Astrocyte of the spinal cord (primary cell): ENCODE measurements around the gene SETD3.

Experiments
- DNase-seq: peaks from one replicate; pipeline ENCODE4 v3.0.0; 2011; ENCODE audit warnings: low read depth, low spot score
- H3K4me3 ChIP-seq: 2 replicates; pipeline ENCODE4 v1.5.1; 2011; ENCODE audit warnings: low read depth, mild to moderate bottlenecking, low read length, moderate library complexity
- in situ Hi-C: cut with HindIII; loops from 2 replicates; pipeline ENCODE4 v1.10.0; 2017; ENCODE audit warnings: low sequenced_read_pairs
- TF ChIP-seq, protein P1 (sequence below): IDR thresholded peaks from 2 replicates; pipeline ENCODE4 v1.5.1; 2012; ENCODE audit warnings: low read depth, mild to moderate bottlenecking, low read length, inconsistent platforms

SETD3 gene

DNA sequence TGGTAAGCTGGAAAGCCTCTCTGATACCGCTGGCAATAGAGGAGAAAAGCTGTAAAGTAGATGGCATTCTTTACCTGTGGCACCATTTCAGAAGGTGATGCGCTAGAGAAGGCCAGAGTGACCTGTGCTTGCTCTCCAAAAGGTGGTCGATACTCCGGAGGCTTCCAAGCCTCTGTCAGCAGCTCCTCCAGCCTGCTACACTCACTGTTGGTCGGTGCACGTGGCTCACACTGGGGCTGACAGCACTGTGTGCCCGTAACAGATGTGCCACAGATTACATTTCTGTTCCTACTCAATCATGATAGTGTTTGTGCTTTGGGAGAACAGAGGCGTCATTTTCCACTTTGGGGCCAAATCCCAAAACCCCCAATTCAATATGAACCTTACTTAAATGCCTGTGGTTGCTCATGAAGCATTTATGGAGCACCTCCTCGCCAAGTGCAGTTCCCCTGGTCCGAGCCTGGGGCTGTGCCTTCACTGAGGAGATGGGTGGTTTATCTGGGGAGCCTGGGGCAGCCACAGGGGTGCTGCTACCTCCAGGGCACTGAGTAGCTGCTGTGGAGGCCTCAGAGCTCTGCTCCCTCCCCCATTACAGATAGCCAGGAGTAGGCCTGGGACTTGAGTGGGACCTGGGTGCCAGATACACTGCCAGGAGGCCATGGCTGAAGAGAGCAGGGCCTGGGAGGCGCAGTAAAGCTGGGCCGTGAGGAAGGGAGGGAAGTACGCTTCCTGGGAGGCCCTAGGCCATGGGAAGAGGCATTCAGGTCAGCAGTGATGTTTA is 27.4 kb upstream of the SETD3 start:
- in situ Hi-C loops = no loop called here
- TF ChIP-seq, protein P1, sequence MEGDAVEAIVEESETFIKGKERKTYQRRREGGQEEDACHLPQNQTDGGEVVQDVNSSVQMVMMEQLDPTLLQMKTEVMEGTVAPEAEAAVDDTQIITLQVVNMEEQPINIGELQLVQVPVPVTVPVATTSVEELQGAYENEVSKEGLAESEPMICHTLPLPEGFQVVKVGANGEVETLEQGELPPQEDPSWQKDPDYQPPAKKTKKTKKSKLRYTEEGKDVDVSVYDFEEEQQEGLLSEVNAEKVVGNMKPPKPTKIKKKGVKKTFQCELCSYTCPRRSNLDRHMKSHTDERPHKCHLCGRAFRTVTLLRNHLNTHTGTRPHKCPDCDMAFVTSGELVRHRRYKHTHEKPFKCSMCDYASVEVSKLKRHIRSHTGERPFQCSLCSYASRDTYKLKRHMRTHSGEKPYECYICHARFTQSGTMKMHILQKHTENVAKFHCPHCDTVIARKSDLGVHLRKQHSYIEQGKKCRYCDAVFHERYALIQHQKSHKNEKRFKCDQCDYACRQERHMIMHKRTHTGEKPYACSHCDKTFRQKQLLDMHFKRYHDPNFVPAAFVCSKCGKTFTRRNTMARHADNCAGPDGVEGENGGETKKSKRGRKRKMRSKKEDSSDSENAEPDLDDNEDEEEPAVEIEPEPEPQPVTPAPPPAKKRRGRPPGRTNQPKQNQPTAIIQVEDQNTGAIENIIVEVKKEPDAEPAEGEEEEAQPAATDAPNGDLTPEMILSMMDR = no peak
- no peak overlapping the region for H3K4me3 ChIP-seq
- DNase-seq = no peak

DNA sequence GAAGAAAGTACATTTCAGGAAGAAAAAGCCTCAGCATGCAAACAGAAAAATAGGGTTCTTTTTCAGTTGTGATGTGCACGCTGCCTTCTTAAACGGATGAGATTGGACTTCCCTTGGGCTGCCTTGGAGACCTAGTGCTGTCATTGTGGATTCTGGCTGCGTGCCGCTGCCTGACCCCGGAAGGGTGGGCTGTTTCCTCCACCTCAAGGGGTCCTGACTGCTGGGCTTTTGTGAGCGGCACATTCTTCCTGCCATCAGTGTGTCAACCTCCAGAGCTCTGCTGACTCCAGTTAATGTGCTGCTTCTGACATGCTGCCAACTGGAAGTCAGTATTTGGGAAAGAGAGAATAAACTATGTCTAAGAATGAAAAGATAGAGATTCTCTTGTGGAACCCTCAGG is 25.6 kb upstream of the SETD3 start:
- DNase-seq = no peak
- H3K4me3 ChIP-seq = no peak overlapping the region
- in situ Hi-C loops = no loop called here
- TF ChIP-seq, protein P1 = no peak

DNA sequence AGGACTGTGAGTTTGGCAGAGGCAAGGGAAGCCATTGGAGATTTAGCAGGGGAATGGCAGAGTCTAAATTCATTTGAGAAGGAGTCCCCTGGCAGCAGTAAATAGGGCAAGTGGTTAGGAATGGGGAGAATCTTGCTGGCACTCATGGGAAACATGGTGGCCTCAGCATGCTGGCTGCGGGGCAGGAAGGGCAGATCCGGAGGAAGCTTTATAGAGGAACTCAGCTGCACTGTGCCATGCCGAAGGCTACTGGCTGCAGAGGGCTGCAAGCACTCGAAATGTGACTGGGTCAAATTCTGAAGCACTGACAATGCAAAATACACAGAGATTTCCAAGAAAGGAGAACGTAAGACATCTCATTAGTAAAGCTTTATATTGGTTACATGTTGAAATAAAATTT is 24.4 kb upstream of the SETD3 start:
- H3K4me3 ChIP-seq = no peak overlapping the region
- TF ChIP-seq, protein P1 = no peak
- in situ Hi-C loops = no loop called here

DNA sequence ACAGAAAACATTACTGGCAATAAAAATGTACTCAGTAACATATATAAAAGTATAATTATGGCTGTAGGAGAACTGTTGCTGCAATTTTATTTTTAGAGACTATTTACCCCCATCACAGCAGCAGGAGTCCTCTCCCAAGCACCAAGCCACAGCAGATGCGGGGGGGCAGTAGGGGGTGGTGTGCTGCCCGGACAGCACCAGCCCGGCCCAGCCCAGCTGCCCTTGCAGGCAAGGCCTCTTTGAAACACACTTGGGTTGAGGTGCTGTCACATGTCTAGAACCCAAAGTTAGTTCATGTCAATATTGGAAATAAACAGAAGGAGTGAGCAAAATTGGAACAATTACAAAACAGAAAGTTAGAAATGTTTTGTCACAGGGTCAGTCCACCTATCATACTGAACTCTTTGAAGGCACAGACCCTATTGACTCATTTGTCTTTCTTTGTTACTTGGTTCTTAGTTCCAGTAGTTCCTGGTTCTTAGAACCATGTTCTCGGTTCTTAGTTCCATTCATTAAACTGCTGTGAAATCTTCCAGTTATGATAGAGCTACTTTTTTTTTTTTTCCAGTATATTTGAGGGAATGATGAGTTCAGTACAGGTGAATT is 23.3 kb upstream of the SETD3 start:
- H3K4me3 ChIP-seq = no peak overlapping the region
- in situ Hi-C loops = no loop called here
- TF ChIP-seq, protein P1 = no peak
- no peak for DNase-seq

More for the DNA sequence above, 24.4 kb upstream of the SETD3 start:
- DNase-seq = no peak

DNA sequence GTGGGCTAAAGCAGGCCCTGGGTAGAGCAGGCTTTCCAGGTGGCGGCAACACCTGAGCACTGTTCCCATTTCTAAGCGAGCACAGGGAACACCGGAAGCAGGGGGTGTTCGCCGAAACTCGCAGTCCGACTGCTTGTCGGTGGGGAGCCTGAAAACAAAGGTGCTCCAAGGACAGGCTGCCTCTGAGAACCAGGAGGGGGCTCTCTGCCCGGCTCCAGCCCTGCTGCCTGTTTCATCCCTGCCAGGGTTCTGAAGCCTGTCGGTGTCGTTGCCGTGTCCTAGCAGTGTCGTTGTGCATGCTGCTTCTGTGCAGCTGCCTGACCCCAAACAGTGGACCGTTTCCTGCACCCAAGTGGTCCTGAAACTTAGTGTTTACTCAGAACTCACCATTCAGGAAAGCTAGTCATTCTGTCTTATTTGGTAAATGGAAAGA is 22.3 kb upstream of the SETD3 start:
- TF ChIP-seq, protein P1 = no peak
- H3K4me3 ChIP-seq = no peak overlapping the region
- in situ Hi-C loops = no loop called here
- no peak for DNase-seq

DNA sequence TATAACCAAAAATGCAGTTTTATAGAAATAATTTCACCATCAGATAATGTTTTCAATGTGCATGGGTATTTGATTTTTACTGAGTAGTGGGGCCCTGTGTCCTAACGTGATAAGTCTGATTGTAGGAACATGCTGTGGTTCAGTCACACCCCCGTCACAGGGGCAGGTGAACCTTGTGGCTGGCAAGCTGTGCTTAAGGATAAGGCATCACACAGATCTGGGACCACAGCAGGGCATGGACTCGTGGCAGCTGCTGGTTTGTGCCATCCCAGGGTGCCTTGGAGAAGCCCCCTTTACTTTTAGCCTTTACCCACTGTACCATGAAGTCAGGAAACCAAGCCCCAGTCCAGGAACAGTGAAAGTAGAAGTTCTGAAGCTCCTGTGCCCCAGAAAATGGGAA is 17.2 kb upstream of the SETD3 start:
- no peak for DNase-seq
- no peak overlapping the region for H3K4me3 ChIP-seq
- in situ Hi-C loops = no loop called here
- TF ChIP-seq, protein P1 = no peak
